G401.6 (cell line): ENCODE results near the gene KRTAP5-10.
"Not testable (repeated sequence)": the region's sequence is repeated elsewhere in the genome, so short reads cannot be mapped to it uniquely, and the experiment has no call there.

Source experiments
- FAIRE-seq: peaks from 2 replicates; lab custom pipeline; 2012; peaks lifted over from hg19 to GRCh38; lab: Jason Lieb, UNC

Gene KRTAP5-10, protein sequence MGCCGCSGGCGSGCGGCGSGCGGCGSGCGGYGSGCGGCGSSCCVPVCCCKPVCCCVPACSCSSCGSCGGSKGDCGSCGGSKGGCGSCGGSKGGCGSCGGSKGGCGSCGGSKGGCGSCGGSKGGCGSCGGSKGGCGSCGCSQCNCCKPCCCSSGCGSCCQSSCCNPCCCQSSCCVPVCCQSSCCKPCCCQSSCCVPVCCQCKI

DNA sequence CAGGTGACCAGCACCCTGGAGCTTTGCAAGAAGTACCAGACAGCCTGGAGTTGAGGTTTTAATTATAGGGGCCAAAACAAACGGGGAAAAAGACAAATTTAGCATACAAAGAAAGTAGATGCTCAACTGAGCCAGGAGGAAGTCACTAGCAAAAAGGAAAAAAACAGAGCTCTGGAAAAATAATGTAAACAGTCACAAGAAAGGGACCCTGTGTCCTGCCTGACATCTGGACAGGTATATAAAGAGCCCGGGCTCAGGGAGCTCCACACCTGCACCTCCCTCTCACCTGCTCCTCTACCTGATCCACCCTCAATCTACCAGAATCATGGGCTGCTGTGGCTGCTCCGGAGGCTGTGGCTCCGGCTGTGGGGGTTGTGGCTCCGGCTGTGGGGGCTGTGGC lies at the start of gene KRTAP5-10:
Gene KRTAP5-10 (plus strand): TSS at position 301 of the 400 bp plus-strand sequence. CDS start 25 bp downstream, at position 326.
- no peak for FAIRE-seq

DNA sequence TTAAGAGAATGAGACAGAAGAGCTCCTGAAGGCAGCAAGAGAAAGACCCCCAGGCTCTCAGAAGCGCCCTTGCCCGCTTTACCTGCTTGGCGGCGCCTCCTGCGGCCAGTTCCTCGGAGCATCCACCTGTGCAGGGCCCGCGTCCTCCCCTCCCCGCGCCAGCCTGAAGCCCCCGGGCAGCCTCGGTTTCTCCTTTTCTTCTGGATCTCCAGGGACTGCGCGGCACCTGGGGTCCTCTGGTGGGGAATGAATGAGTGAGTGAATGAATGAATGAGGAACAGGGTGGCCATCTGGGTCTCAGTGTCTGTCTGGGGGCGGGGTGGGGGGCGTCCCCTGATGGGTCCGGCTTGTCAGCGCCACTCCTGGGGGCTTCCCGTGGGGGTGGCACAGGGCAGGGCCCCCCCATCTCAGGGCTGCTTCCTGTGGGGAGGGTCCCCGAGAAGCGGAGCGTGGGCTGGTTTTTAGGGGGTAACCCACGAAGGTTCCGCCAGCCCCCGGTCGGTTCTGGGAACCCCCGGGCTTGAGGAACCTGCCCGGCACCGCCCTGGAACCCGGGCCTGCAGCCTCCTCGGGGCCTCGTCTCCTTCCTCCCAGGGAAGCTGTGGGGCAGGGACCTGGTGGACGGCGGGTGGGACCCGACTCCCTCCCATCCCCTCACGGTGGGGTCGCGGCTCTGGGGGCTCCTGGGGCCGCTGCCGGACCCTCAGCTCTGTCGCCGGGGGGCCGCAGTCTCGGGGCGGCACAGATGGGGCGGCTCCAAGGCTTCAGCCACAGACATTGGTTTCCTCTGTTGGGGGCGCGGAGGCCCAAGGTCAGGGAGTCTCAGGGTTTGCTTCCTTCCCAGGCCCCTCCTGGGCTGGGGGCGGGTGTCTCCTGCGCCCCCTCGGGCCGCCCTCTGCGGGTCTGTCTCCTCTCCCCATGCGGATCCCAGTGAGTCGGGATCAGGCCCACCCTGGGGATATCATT lies 46.6 kb upstream of the KRTAP5-10 start:
- no peak for FAIRE-seq

DNA sequence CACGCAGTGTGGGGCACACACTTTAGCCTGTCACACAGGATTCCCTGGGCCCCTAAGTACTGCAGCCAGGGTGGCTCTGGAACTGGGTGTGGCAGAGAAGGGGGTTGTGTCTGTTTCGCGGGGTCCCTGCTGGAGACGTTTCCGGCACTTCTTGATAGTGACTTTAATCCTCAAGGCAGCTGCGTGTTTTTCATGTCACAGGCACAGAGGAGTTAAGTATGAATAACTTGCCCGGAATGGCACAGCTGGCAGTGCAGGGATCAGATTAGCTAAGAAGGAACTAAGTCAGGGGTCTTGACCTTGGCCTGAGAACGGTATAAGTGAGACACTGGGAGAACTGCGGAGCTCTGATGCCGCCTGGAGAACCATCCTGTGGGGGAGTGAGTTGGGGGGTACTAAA lies 45.8 kb upstream of the KRTAP5-10 start:
- FAIRE-seq = no peak

DNA sequence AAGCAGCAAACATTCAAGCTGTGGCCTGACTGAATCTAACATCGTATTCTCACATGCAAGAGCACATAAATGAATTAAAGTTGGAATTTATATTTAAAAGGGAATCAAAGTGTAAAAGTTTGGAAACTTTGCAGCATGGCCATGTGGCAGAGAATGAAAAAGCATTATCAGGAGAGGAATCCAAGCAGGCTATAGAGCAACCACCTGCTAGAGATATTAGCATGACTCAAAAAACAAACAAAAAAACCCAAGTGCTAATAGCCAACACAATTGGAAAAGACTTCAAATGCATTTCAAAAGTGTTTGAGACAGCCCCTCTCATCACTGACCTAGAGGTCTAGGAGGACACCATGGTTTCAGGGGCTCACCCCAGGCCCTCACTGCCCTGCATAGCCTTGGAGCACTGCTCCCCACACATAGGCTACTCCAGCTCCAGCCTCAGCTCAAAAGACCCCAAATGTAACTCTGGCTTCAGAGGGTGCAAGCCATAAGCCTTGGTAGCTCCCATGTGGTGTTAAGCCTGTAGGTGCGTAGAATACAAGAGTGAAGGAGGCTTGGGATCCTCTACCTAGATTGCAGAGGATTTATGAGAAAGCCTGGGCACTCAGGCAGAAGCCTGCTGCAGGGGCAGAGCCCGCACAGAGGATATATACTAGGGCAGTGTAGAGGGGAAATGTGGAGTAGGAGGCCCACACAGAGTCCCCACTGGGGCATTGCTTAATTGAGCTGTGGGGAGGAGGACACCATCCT lies 40.0 kb upstream of the KRTAP5-10 start:
- FAIRE-seq = no peak

DNA sequence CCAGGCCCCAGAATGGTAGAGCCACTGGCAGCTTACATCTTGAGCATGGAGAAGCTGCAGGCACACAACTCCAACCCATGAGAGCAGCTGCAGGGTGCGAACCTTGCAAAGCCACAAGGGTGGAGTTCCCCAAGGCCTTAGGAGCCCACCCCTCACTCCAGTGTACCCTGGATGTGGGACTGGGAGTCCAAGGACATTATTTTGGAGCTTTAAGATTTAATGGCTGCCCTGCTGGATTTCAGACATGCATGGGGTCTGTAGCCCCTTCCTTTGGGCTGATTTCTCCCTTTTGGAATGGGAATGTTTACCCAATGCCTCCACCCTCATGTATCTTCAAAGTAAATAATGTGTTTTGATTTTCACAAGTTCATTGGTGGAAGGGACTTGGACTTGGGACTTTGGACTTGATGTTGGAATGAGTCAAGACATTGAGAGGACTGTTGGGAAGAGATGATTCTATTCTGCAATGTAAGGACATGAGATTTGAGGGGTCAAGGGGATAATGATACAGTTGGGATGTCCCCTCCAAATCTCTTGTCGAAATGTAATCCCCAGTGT lies 39.3 kb upstream of the KRTAP5-10 start:
- FAIRE-seq = no peak

DNA sequence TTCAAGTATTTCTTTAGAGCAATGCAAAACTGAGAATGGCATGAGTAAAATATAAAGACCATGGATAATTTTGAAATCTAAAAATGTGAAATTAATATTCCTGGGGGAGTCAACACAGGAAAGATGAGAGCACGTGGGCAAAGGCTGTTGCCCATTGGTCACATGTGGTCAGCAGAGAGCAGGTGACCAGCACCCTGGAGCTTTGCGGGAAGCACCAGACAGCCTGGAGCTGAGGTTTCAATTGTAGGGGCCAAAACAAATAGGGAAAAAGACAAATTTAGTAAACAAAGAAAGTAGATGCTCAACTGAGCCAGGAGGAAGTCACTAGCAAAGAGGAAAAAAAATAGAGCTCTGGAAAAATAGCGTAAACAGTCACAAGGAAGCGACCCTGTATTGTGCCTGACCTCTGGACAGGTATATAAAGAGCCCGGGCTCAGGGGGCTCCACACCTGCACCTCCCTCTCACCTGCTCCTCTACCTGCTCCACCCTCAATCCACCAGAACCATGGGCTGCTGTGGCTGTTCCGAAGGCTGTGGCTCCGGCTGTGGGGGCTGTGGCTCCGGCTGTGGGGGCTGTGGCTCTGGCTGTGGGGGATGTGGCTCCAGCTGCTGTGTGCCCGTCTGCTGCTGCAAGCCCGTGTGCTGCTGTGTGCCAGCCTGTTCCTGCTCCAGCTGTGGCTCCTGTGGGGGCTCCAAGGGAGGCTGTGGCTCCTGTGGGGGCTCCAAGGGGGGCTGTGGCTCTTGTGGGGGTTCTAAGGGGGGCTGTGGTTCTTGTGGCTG lies 38.4 kb upstream of the KRTAP5-10 start, which contains the start of gene KRTAP5-7:
Gene KRTAP5-7 (plus strand): TSS at position 472 of the 780 bp plus-strand sequence. CDS start 34 bp downstream, at position 506.
- not testable (repeated sequence) for FAIRE-seq

DNA sequence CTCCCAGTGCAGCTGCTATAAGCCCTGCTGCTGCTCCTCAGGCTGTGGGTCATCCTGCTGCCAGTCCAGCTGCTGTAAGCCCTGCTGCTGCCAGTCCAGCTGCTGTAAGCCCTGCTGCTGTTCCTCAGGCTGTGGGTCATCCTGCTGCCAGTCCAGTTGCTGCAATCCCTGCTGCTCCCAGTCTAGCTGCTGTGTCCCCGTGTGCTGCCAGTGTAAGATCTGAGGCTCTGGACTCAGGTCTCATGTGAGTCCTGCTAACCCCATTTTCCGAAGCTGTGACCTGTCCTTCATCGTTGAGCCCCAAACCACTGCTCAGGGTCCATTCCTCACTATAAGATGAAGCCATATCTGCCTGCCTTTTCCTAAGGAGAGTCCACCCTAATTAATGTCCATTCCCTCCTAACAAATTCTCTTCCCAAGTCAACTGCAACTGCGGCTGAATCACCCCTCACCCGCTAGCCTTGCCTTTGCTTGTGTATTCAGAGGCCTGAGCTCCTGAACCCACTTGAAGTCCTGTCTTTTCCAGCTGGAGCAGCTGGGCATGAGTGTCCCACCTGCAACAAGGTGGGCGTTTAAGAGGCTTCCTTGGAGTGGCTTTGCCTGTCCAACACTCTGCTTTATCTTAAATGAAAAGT lies 37.7 kb upstream of the KRTAP5-10 start:
- FAIRE-seq = no peak

DNA sequence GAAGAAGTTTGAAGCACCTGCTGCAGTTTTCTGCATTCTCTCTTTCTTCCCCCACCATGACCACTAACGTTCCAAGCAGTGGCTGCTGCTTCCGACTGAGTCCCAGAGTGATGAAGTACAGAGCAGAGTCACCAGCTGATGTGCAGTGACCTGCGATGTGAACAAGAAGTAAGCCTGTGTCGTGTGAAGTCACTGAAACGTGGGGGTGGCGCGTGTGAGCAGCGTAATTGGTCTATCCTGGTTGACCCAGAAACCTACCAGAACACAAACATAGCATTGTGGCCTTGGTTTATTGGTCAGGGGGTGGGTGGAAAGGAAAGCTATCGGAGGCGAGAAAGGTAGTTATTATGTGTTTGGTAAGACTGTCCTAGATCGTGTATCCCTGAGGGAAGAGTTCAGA lies 34.8 kb upstream of the KRTAP5-10 start:
- no peak for FAIRE-seq

DNA sequence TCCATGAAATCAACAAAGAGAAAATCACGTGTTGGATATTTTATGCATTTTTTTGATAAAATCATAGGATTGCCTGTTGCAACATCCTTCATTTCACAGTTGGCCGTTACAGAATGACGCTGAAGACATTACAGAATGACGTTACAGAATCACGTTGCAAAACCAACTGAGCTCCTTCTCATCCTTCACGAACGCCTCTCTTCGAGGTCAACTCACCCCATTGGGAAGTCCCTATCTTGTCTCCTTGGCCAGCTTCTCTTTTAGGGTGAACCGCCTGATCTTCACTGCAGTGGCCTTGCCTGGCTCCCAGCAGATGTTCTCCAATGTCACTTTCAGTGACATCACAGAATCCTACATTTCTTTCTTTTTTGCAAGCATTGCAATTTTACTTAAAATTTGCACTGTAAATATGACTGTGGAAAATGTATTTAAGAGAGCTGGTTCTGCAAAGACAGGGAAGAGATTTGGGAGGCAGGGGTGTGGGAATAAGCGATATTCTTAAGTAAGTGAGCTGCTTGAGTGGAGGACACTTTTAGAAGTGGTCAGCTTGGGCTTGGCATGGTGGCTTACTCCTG lies 33.2 kb upstream of the KRTAP5-10 start:
- FAIRE-seq = no peak

DNA sequence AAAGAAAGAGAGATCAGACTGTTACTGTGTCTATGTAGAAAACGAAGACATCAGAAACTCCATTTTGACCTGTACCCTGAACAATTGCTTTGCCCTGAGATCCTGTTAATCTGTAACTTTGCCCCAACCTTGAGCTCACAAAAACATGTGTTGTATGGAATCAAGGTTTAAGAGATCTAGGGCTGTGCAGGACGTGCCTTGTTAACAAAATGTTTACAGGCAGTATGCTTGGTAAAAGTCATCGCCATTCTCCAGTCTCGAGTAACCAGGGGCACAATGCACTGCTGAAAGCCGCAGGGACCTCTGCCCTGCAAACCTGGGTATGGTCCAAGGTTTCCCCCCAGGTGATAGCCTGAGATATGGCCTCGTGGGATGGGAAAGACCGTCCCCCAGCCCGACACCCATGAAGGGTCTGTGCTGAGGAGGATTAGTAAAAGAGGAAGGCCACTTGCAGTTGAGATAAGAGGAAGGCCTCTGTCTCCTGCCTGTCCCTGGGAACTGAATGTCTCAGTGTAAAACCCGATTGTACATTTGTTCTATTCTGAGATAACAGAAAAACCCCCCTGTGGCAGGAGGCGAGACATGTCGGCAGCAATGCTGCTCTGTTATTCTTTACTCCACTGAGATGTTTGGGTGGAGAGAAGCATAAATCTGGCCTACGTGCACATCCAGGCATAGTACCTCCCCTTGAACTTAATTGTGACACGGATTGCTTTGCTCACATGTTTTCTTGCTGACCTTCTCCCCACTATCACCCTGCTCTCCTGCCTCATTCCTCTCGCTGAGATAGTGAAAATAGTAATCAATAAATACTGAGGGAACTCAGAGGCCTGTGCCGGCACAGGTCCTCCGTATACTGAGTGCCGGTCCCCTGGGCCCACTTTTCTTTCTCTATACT lies 30.4 kb upstream of the KRTAP5-10 start:
- not testable (repeated sequence) for FAIRE-seq

DNA sequence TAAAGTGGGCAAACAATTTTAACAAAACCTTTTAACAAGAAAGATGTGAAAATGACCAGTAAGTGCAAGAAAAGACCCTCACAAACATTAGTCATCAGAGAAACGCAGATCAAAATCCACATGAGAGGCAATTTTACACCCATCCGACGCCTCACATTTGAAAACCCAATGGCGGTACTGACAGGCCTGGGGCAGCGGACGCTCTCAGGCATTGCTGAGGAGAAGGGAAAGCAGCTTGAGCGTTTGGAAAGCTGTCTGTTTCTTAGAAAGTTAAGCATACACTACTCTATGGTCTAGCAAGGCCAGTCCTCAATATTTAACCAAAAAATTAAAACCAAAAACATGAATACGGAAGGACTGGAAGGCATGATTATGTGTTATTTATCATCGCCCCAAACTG lies 29.5 kb upstream of the KRTAP5-10 start:
- FAIRE-seq = no peak

DNA sequence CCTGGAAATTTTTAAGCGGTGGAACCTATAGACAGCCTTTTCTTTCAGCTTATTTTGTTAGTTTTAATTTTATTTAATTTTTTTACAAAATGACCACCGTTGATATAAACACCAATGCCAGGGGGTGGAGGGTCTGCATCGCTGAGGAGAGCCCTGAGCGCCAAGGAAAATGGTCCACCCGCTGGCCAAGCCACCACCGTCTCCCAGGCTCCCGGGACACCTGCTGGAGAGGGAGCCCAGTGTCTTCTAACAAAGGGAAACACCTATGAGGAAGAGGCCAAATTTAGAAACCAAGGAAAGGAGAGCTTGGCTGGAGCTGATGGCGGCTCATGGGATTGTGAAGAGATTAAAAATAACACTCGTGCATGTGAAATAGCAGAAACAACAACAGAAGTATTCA lies 27.8 kb upstream of the KRTAP5-10 start:
- FAIRE-seq = no peak

DNA sequence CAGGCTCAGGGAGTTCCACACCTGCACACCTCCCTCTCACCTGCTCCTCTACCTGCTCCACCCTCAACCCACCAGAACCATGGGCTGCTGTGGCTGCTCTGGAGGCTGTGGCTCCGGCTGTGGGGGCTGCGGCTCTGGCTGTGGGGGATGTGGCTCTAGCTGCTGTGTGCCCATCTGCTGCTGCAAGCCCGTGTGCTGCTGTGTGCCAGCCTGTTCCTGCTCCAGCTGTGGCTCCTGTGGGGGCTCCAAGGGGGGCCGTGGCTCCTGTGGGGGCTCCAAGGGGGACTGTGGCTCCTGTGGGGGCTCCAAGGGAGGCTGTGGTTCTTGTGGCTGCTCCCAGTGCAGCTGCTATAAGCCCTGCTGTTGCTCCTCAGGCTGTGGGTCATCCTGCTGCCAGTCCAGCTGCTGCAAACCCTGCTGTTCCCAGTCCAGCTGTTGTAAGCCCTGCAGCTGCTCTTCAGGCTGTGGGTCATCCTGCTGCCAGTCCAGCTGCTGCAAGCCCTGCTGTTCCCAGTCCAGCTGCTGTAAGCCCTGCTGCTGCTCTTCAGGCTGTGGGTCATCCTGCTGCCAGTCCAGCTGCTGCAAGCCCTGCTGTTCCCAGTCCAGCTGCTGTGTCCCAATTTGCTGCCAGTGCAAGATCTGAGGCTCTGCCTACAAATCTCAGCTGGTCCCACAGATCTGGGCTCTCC lies 27.2 kb upstream of the KRTAP5-10 start, which contains the start of gene KRTAP5-8:
Gene KRTAP5-8 (plus strand): TSS at position 49 of the 689 bp plus-strand sequence. CDS start 31 bp downstream, at position 80.
- not testable (repeated sequence) for FAIRE-seq

DNA sequence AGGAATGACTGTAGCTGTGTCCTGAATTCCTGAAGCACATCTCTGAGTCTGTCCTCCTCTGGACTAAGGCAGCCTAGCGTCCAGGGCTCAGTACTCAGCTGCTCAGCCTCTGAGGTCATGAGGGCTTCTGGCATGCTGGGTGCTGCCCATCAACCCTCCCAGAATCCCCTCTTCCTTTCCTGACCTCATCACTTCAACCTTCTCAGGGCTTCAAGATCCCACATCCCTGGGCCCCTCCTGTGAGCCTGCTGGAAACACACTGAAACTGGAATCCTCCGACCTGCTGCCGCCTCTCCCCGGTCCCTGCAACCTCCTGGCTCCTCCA lies 26.7 kb upstream of the KRTAP5-10 start:
- FAIRE-seq = no peak

DNA sequence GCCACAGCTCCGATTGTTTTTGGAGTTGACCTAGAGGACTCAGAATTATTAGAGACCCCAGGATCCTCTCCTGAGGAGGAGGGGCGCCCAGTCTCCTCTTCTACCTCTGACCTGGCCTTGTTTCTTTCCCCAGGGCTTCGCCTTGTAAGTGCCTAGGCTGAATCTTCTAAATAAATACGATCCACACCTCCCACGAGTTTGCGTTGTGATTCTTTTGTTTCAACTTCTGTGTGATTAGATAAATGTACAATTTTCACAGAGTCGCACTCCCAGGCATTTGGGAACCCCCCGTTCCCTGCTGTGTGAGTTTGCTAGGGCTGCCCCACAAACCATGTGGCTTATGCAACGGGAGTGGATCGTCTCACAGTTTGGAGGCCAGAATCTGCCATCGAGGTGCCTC lies 26.3 kb upstream of the KRTAP5-10 start:
- FAIRE-seq = no peak

DNA sequence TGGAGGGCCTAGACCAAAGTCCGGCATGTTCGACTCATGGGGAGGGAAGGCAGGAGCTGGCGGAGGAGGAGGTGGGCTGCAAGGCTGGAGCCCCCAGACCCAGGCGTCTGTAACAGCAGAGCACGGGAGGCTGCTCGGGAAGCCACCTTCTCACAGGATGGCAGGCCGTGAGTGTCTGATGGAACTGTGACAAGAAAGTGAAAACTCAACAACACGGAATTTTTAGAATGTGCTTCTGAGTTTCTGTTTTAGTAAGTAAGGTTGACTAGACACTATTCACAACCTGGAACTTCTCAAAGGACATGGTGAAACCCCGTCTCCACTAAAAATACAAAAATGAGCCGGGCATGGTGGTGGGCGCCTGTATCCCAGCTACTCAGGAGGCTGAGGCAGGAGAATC lies 25.4 kb upstream of the KRTAP5-10 start:
- FAIRE-seq = not testable (repeated sequence)

DNA sequence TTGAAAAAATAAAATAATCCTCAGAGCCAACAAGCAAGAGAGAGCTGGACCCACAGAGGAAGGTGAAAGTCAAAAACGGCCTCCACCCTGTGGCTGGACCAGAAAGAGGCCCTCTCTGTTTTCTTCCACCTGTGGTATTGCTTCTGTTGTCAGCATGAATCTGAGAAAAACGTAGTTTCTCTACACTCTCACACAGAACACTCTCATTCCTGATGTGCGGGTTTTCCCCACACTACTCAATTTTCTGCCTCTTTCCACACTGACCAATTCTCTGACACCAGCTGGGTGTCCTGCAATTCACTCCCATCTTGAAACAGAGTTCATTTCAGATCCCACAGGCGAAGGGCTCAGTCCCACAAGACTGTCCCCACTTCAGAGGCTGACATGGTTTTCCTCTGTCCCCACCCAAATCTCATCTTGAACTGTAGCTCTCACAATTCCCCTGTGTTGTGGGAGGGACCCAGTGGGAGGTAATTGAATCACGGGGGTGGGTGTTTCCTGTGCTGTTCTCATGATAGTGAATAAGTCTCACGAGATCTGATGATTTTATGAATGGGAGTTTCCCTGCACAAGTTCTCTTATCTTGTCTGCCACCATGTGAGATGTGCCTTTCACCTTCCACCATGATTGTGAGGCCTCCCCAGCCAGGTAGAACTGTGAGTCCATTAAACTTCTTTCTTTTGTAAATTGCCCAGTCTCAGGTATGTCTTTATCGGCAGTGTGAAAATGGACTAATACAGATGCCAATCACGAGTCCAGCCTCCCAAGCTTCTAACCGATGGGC lies 24.6 kb upstream of the KRTAP5-10 start:
- FAIRE-seq = not testable (repeated sequence)

DNA sequence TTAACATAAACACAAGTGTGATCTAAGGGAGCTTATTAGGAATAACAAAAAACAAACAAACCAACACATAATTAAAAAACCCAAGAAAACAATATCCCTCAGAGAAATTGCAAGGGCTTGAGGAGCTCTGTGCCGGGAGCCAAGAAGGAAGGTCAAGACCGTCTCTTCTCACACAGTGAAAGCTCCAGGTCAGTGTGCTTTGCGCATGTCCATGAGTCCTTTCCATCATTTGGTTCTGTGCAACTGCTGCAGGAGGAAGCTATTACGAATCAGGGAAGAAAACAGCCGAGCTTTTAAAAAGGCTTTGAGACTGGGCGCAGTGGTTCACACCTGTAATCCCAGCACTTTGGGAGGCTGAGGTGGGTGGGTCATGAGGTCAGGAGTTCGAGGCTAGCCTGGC lies 23.0 kb upstream of the KRTAP5-10 start:
- no peak for FAIRE-seq
